ENCODE measurements around the gene CLDN5.
A peak's percentile ranks its signal among the peaks of the same experiment; 100 is the strongest.

CLDN5 gene

DNA sequence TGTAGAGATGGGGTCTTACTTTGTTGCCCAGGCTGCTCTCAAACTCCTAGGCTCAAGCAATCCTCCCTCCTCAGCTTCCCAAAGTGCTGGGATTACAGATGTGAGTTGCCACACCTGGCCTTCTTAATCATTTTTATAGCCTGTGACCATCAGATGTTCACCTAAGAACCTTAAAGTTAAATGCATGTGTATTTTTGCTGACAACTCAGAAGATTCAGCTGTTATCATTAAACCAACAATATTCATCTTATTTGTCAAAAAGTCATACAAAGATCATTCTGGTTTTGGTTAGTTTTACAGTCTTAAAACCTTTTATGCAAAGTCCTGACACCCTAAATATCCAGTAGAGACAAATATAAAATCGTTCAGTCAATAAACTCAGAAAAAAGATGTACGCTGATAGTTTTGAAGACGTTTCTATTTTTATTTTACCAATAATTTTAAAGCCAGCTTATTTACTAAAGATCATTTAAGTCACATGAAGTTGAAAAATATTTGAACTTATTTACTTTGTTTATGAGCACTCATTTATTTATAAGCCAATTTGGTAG, 22.2 kb downstream of the CLDN5 start:
- DNase-seq: no peak

DNA sequence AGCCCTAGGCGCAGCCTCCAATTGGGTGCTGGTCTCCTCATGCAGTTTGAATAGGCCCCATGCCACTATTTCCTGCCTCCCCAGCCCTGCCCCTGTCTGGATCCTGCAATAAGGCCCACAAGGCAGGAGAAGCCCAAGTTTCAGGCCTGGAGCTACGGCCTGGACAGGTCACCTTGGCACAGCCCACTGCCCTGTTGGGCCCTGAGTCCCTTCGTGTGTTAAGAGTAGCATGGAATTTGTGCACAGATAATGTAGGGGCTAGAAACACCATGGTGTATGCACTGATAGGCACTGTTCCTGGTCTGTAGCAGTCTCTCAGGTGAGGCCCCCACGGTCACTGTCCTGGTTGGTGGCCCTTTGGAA, 24.3 kb downstream of the CLDN5 start:
- no peak for DNase-seq

DNA sequence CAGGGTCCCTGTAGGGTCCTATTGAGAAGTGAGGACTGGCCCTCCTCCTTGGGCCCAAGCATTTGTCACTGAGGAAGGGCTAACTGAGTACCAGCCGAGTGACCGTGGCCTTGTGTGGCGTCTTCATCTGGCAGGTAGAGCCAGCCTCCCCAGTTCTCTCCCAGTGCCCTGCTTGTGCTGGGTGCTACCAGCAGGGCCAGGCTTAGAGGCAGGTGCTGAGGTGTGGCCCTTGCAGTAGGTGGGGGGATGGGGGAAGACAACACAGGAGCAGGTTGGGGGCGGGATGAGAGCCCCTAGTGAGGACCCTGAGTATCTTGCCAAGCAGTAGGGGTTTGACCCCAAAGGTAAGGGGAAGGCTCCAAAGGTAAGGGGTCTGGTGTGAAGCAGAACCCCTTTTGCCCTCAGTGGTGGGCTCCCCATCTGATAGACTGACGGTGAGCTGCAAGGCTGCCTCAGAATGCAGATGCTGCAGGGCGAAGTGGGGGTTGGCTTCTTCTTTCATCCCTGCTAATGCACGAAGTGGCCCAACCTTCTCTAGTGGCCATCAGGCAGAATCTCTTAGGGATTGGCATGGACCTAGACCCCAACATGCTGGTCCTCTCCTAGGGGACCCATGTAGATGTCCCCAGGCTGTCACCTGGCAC, 24.9 kb downstream of the CLDN5 start:
- no peak for DNase-seq

DNA sequence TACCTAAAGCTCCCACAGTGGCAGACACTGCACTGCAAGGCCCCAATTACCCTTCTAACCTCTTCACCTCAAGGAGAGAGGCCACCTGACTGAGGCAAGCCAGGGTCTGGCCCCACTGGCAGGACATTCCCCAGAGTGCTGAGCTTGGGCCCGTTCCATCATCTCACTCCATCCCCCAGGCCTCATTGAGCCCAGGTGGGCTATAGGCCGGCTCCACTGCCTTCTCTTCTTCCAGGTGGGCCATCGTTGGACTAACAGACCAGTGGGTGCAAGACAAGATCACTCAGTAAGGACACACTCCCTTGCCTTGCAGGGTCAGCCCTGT, 25.4 kb downstream of the CLDN5 start:
- no peak for DNase-seq

DNA sequence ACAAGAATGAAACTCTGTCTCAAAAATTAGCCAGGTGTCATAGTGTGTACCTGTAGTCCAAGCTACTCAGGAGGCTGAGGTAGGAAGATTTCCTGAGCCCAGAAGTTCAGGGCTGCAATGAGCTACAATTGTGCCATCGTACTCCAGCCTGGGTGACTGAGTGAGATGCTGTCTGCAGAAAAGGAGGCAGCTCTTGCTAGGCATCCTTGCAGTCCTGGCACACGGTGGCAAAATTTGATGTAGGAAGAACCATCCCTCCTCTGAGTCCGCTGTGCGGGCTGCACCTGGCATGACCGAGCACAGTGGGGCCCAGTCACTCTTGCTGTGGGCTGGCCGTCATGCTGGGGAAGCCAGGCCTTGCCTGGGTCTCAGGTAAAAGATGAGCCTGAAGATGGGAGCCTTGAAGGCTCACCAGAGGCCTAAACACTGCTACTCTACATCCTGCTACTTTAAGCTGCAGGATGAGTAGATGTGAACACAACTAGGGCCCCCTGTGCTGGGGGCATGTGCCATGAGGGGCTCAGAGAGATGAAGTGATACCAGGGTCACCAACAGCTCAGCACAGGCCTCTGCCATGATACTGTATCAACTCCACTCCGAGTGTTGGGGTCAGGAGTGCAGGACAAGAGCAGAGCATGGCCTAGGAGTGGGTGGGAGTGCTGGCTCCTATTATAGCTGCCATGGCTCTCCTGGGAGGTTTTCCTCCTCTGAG, 25.9 kb downstream of the CLDN5 start:
- DNase-seq: no peak

DNA sequence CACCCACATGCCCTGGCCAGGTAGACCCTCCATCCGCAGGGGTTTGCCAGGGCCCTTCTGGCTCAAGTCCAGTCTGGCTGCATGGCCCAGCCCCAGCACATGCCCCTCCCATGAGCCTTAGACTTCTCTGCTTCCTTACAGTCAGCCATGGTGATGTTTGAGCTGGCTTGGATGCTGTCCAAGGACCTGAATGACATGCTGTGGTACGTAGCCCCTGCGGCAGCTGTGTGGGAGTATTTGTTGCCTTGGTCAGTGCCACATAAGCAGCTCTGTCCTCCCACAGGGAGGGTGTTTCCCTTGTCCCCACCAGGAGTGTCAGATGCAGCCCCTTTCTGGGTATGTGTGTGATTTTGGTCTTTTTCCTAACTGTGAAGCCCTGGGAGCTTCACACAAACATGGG, 27.0 kb downstream of the CLDN5 start:
- no peak for DNase-seq

DNA sequence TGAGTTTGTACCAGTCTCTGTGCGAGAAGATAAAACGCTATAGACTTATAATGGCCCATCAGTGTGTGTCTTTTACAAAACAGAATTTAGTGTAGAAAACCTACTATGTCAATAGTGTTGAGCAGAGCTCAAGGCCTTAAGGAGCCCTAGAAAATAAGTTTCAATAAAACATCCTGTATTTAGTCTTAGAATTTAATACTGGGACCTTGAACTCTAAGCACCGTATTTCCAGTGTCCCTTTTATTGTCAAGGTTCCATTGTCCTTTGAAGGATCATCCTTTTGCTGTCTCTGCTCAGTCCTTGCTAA, 27.9 kb downstream of the CLDN5 start:
- DNase-seq: no peak

DNA sequence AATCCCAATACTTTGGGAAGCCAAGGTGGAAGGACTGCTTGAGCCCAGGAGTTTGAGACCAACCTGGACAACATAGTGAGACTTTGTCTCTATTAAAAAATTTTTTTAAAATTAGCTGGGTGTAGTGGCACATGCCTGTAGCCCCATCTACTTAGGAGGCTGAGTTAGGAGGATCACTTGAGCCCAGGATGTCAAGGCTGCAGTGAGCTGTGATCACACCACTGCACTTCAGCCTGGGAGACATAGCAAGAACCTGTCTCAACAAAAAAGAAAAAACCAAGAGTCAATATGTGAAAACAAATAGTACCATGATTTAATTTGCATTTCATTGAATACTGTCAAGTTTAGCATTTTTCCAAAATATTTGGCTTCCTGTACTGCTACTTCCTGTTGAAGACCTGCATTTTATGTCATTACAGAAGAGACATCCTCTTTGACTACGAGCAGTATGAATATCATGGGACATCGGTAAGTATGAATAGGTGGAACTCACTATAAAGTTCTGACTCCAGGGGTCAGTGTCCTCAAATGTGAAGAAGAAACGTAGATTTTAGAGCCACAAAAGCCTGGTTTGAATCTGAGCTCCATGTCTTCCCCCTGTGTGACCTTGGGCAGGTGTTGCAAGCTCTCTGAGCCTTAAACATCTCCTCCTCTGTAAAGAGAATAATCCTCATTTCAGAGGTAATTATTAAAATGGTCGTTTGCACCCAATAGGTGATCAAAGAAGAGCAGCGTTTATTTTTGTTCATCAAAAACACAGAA, 28.5 kb downstream of the CLDN5 start:
- no peak for DNase-seq

DNA sequence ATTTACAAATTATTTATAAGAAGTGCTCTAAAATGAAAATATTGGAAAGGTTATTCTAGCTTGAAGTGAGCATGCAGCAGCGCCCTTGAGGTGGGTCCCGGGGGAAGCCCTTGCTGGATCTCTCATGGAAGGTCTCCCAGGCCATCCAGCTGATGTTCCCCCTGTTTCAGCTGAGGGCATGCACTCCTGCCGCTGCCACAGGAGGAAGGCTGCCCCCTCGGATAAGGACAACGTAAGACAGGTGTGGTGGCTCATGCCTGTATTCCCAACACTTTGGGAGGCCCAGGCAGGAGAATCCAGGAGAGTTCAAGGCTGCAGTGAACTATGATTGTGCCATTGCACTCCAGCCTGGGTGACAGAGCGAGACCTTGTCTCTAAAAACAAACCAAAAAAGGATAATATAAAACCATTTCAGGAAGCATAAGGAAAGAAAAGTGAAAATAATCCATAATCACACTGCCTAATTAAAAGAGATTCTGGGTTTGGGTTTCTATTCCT, 29.5 kb downstream of the CLDN5 start:
- DNase-seq: no peak

DNA sequence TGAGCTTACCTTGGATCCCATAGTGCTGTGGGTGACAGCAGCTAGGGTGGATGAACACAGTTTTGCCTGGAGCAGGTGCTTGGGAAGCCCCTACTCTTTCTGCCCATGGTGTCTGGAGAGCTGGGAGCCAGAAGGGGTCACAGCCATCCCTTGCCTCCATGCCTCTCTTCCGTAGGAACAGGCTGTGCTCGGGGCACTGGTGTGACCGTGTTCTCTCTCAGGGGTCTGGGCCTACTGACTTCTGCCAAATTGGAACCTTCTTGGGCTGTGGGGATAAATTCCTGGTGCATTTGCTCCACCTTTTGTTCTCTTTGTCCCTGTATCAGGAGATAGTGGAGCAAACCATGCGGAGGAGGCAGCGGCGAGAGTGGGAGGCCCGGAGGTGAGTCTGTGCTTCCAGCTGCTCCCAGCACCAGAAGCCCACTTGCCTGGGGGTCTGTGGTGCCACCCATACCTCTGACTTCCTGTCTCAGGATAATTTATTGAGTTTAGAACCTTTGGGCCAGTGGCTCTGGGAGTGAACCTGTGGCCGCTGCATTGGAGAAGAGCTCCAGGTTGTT, 30.1 kb downstream of the CLDN5 start:
- DNase-seq: no peak

DNA sequence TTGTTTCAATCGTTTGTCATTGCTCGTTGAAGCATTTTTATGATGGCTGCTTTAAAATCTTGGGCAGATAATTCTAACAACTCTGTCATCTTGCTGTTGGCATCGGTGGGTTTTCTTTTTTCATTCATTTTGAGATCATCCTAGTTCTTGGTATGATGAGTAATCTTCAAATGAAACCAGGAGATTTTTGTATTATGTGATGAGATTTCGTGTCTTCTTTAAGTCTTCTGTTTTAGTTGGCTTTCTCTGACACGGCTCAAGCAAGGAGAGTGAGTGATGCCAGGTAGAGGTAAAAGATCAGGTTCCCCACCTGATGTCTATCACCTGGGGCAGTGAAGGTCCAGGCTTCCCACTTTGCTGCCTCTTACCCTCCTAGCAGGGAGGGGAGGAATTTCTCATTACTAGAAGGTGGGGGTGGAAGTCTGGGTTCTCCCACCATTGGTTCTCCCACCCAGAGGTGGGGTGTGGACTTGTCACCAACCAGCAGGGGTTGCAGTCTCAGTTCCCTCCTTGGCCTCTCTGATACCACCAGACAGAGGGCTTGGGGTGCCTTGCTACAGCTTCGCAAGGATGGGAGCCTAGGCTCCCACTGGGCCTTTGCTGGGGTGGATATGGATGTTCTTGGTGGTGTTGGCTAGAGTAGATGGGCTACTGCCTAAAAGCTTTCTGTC, 31.6 kb downstream of the CLDN5 start:
- no peak for DNase-seq

DNA sequence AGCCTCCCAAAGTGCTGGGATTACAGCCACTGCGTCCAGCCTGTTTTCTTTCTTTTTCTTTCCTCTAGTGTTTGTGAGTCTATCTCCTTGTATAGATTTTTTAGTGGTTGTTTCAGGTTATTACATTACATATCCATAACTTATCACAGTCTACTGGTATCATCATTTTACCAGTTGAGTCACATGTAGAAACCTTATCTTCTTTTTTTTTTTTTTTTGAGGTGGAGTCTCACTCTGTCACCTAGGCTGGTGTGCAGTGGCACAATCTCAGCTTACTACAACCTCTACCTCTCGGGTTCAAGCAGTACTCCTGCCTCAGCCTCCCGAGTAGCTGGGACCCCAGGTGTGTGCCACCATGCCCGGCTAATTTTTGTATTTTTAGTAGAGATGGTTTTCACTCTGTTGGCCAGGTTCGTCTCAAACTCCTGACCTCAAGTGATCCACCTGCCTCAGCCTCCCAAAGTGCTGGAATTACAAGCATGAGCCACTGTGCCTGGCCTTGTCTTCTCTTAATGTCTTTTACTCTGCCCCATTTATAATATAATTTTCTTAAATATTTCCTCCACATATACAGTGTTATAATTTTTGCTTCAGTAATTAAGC, 33.5 kb downstream of the CLDN5 start:
- no peak for DNase-seq

DNA sequence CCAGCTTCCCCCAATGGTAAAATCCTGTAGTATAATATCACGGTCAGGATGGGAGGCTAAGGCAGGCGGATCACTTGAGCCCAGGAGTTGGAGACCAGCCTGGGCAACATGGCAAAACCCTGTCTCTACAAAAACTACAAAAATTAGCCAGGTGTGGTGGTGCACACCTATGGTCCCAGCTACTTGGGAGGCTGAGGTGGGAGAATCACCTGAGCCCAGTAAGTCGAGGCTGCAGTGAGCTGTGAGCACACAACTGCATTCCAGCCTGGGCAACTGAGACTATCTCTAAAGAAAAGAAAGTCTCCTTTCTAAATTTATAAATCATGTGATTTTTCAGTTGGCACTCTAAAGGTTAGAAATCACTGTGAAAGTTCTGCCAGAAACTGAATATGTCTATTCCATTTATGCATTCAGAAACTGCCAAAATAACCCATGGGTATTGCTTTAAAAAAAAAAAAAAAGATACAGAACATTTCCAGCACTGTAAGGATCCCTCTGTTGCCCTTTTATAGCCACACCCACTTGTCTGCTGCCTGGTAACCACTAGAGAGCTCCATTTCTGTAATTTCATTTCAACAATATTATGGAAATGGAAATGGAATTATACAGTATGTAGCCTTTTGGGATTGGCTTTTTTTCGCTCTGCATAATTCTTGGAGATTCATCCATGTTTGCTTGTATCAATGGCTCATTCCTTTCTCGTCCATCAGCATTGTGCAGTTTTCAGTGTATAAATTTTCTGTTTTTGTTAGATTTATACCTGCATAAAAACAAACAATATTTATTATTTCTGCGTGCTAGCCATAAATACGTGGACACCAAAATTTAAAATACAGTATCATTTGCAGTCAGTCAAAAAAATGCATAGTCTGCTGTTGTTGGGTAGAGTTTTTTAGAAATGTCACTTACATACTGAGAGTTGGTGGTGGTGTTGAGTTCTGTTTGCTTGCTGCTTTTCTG, 35.0 kb downstream of the CLDN5 start:
- no peak for DNase-seq

DNA sequence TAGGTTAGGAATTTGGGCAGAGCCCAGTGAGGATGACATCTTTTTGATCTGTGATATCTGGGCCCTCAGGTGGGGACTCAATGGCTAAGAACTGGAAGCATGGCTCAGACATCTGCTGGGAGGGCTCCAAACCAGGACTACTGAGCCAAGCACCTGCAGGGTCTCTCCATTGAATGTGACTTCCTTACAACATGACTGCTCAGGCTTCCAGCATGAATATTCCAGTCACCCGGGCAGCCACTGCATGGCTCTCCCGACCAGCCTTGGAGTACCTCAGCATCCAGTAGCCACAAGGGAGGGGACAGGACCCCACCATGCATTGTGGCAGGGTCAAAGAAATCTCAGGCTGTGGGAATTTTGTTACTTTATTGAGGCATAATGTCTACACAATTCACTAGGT, 35.9 kb downstream of the CLDN5 start:
- DNase-seq: no peak

DNA sequence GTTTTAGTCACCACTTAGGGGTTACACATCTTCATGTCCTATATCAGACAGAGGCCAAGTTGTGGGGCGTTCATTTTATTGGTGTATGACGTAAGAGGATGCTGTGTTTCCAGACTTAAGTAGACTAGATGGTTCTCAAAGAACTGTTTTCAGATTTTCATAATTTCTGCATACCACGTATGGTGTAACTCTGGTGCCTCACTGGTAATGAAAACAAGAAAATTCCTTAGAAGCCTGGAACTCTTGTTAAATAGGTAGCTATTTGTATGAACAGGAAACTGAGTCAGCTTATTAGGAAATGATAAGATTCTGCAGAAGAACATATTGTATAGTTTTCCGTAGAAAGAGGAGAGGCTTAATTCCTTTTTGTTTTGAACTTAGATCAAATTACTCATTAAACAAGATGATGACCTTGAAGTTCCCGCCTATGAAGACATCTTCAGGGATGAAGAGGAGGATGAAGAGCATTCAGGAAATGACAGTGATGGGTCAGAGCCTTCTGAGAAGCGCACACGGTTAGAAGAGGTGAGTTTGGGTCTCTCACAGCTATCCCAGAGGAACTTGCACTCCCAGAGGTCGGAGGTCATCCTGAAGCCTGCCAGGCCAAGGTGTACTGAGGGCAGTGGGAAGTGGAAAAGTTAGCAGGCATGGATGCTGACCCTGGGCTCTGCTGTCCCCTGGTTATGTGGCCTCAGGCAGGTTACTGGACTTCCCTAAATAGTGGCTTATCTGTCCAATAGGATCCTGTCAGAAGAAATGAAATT, 40.5 kb downstream of the CLDN5 start:
- no peak for DNase-seq

DNA sequence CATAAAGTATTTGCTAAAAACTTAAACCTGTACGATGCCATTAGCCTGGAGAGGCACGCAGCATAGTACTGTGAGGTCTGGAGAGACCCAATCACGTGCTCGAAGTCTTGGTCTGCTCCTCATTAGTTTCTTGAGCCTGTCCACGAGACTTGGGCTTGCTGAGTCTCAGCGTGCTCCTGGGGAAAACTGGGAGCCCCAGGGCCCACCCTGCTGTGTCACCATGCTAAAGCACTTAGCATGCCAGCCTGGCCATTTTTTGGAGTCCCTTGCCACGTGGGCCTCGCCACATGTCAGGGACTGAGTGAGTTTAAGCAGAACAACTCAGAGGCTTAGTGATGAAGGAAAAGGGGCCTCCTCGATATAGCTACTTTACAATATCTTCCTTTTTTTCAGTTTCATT, 41.9 kb downstream of the CLDN5 start:
- DNase-seq: no peak

DNA sequence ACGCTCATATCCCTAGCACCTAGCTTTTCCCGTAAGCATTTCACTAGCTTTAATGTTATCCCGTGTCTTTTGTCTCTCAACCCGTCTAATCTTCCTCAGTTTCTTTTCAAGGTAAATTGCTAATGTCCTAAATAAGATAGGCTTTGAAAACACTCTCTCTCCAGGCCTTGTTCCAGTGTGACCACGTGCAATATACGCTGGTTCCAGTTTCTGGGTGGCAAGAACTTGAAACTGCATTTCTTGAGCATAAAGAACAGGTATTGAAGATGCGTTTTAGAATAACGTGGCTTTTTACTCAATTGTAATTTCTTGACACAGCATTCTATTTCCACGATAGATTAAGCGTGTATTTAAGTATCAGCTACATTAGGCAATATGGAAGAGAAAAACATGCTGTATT, 43.4 kb downstream of the CLDN5 start:
- no peak for DNase-seq

DNA sequence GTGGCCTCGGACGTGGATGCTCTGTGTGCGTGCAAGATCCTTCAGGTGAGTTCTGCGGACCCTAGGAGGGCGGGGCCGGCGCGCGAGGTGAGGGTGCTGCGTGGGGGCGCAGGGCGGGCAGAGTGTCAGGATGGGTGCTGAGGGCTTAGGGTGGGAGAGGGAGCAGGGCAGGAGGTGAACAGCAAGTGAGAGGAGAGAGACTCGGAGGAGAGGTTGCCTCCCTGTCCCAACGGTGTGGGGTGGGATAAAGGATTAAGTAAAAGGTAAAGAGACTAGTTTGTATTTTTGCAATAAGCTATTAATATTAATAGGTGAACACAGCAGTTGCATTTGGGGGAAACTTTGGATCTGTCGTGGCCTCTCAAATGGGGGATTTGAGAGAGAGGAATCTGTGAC, 44.0 kb downstream of the CLDN5 start:
- DNase-seq: peak; percentile 35

DNA sequence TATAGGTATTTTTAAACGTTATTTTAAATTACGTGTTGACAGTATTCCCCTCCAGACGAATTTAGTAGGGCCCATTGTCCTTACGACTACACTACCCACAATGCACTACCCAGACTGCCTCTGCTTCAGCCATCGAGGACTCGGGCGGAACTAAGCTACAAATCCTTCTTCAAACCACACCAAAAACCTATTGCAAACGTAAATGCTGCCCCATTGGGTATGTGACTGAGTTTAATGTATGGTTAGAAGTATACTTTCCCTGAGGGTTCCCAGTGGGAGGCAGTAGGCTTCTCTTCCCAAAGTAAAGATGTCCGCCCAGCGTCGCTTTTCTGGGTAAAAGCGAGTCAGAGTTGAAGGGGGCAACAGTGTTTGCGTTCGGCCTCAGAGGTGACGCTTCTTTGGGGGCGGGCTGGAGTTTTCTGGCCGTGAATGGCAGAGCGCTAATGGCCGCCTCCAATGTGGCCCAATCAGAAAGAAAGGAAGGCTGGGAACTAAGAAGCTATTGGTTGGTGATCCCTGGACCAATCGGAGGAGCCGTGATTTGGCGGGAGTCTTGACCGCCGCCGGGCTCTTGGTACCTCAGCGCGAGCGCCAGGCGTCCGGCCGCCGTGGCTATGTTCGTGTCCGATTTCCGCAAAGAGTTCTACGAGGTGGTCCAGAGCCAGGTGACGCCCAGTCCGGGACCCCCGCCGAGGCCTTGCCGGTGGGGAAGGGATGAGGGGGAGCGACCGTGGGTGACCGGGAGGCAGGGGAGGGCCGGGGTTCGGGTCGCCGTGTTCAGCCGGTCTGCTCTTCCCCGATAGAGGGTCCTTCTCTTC, 44.6 kb downstream of the CLDN5 start, which contains the start of gene CDC45:
Gene CDC45 (plus strand): TSS at position 566 of the 818 bp plus-strand sequence. CDS start 49 bp downstream, at position 615.
- DNase-seq: peak; percentile 97

DNA sequence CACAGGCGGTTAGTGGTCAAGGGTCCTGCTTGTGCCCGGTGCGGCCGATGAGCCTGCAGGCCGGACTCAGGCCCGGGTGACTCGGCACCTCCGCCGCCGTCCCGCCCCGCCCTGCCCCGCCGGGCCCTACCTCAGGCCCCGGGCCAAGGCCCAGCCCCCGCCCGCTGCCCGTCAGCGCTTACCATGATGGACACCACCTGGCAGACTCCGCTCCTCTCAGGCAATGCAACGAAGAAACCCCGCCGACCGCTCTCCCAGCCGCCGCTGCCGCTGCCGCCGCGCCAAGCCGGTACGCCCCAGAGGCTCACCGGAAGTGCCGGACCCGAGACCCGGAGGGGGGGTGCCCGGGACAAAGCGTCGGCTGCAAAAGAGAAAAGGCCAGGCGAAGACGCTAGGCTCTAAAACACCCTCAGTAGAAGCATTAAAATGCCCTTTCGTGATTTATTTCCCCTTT, 45.3 kb downstream of the CLDN5 start, which contains the start of gene UFD1:
Gene UFD1 (minus strand): TSS at position 293 of the 454 bp plus-strand sequence. CDS start 108 bp downstream, at position 185.
- peak; percentile 82 for DNase-seq
